Keratinocyte (primary cell): ENCODE data around the gene MXD3. TPM values are rescaled to one million over a fixed set of nuclear protein-coding genes. Genes with fewer than 3 reads are reported as not detected.

Experiments
- DNase-seq: peaks from one replicate; pipeline ENCODE4 v3.0.0-alpha.2; 2011; ENCODE audit warnings: low read depth, missing footprints, low spot score
- FAIRE-seq: peaks from 2 replicates; lab custom pipeline; 2011; peaks lifted over from hg19 to GRCh38; lab: Jason Lieb, UNC
- H2AFZ ChIP-seq: 2 replicates; pipeline ENCODE4 v1.6.0; 2012; ENCODE audit warnings: low read length, control low read depth, inconsistent platforms; ENCODE audit not compliant: control insufficient read depth
- H3K27ac ChIP-seq: 2 replicates; pipeline ENCODE4 v1.5.1; 2011; ENCODE audit warnings: low read length; ENCODE audit not compliant: control insufficient read depth, insufficient read depth
- H3K27me3 ChIP-seq: 3 replicates; pipeline ENCODE4 v1.6.0; 2011; ENCODE audit warnings: low read length; ENCODE audit not compliant: control insufficient read depth, insufficient read depth; ENCODE audit errors: extremely low read depth
- H3K36me3 ChIP-seq, 2 experiments: 2 replicates in 1 of 2; 3 replicates in 1 of 2; pipeline ENCODE4 v1.5.1; 2011; ENCODE audit warnings: low read length in 2 of 2, mild to moderate bottlenecking in 1 of 2; ENCODE audit not compliant: control insufficient read depth in 2 of 2, insufficient read depth in 2 of 2; ENCODE audit errors: extremely low read depth in 1 of 2
- H3K4me1 ChIP-seq: 3 replicates; pipeline ENCODE4 v1.5.1; 2011; ENCODE audit warnings: low read length; ENCODE audit not compliant: control insufficient read depth, insufficient read depth; ENCODE audit errors: extremely low read depth
- H3K4me2 ChIP-seq: 3 replicates; pipeline ENCODE4 v1.6.0; 2011; ENCODE audit warnings: low read depth, low read length; ENCODE audit not compliant: control insufficient read depth, insufficient read depth; ENCODE audit errors: extremely low read depth
- H3K4me3 ChIP-seq, 3 experiments: fragments of 200-600 bp in 1 of 3; sonication (generic) in 1 of 3; 2 replicates in 2 of 3; 3 replicates in 1 of 3; pipeline ENCODE4 v1.5.1; 2011 to 2016; ENCODE audit warnings: low read length in 3 of 3, mild to moderate bottlenecking in 3 of 3, control low read depth in 2 of 3, inconsistent platforms in 1 of 3, low read depth in 1 of 3, mixed read lengths in 1 of 3, mixed run types in 1 of 3, moderate library complexity in 1 of 3; ENCODE audit not compliant: control insufficient read depth in 2 of 3, insufficient read depth in 2 of 3; ENCODE audit errors: extremely low read depth in 1 of 3
- H3K79me2 ChIP-seq: 2 replicates; pipeline ENCODE4 v1.6.0; 2012; ENCODE audit warnings: low read length; ENCODE audit not compliant: control insufficient read depth, insufficient read depth
- H3K9ac ChIP-seq: 3 replicates; pipeline ENCODE4 v1.6.0; 2011; ENCODE audit warnings: low read length; ENCODE audit not compliant: control insufficient read depth, insufficient read depth; ENCODE audit errors: extremely low read depth
- H3K9me1 ChIP-seq: 3 replicates; pipeline ENCODE4 v1.6.0; 2011; ENCODE audit warnings: low read length; ENCODE audit not compliant: control insufficient read depth, insufficient read depth; ENCODE audit errors: extremely low read depth
- H3K9me3 ChIP-seq: 2 replicates; pipeline ENCODE4 v1.5.1; 2012; ENCODE audit warnings: low read depth, low read length; ENCODE audit not compliant: control insufficient read depth
- H4K20me1 ChIP-seq: 3 replicates; pipeline ENCODE4 v1.6.0; 2011; ENCODE audit warnings: low read length; ENCODE audit not compliant: control insufficient read depth, insufficient read depth; ENCODE audit errors: extremely low read depth
- CTCF ChIP-seq, 3 experiments: IDR thresholded peaks in 1 of 3; conservative IDR thresholded peaks in 1 of 3; optimal IDR thresholded peaks in 1 of 3; 2 replicates in 2 of 3; 3 replicates in 1 of 3; pipeline versions ENCODE3 to v1.5.1; 2011; ENCODE audit warnings: low read length in 3 of 3, mild to moderate bottlenecking in 3 of 3, moderate library complexity in 2 of 3, control low read depth in 1 of 3, inconsistent platforms in 1 of 3; ENCODE audit not compliant: insufficient read depth in 2 of 3; ENCODE audit errors: extremely low read depth in 1 of 3
- EZH2 ChIP-seq: IDR thresholded peaks from one replicate; pipeline ENCODE4 v1.6.1; 2012; ENCODE audit warnings: inconsistent platforms, mild to moderate bottlenecking, low read length, moderate library complexity
- dilution Hi-C: fragments of 300-500 bp; cut with MboI; formaldehyde crosslinking; loops from one replicate; pipeline ENCODE4 v1.7.0; 2020; ENCODE audit warnings: low sequenced_read_pairs; ENCODE audit not compliant: extremely low pct_ligation_motif_present
- polyA plus RNA-seq, 5 experiments: library from polyadenylated mRNA; depleted of rRNA in 3 of 5; stranded (reverse) in 3 of 5; stranded (forward) in 1 of 5; unstranded in 1 of 5; fragments of >200 nt; gene quantifications; 1 replicate in 1 of 5; 2 replicates in 3 of 5; 3 replicates in 1 of 5; pipeline versions ENCODE4 v1.2.1 to v1.2.3, GENCODE V29; 2011 to 2012; ENCODE audit warnings: missing spikeins in 2 of 5, low read depth in 1 of 5, low replicate concordance in 1 of 5

MXD3 gene
- polyA plus RNA-seq, 1 donor (not counting 4 experiments of a cell fraction or from before 2014, with no cell fraction given) = 0.97 TPM

GRCh38 chr5:177290816-177291596 lies 20.7 kb downstream of the MXD3 start:
- H3K27ac ChIP-seq = no peak overlapping the region
- no peak for DNase-seq
- no peak overlapping the region for H3K4me3 ChIP-seq
- TF ChIP-seq CTCF (optimal IDR thresholded peaks at IDR 0.05 in 1 of 3, IDR thresholded peaks at IDR 0.05 in 1 of 3, conservative IDR thresholded peaks at IDR 0.05 in 1 of 3; ENCODE audit: extremely low read depth in 1 of 3, insufficient read depth in 2 of 3, low read length in 3 of 3) (no peak), EZH2 (no peak)
- no peak overlapping the region for H3K9ac ChIP-seq
- peaks cover 23 to 33% of the 10 kb centered on the region in 2 experiments for H3K36me3 ChIP-seq
- no peaks in the 10 kb centered on the region for H4K20me1 ChIP-seq
- no peaks in the 10 kb centered on the region for H3K27me3 ChIP-seq
- no peak overlapping the region for H3K4me2 ChIP-seq
- no peaks in the 10 kb centered on the region for H3K79me2 ChIP-seq
- dilution Hi-C loops = no loop called here
- H3K9me1 ChIP-seq = no peaks in the 10 kb centered on the region
- no peaks in the 10 kb centered on the region for H3K4me1 ChIP-seq
- H2AFZ ChIP-seq = no peak overlapping the region
- no peak for FAIRE-seq
- no peaks in the 10 kb centered on the region for H3K9me3 ChIP-seq

GRCh38 chr5:177288191-177288590 lies 23.5 kb downstream of the MXD3 start:
- Histone ChIP-seq H3K9ac (no peak overlapping the region), H3K27ac (no peak overlapping the region), H4K20me1 (no peaks in the 10 kb centered on the region), H3K79me2 (no peaks in the 10 kb centered on the region), H3K9me1 (no peaks in the 10 kb centered on the region), H3K27me3 (no peaks in the 10 kb centered on the region), H3K4me3 (no peak overlapping the region), H3K36me3 (peaks cover 16 to 18% of the 10 kb centered on the region in 2 experiments), H3K4me2 (no peak overlapping the region), H3K4me1 (no peaks in the 10 kb centered on the region), H2AFZ (no peak overlapping the region), H3K9me3 (no peaks in the 10 kb centered on the region)
- no peak for DNase-seq
- no peak for FAIRE-seq
- TF ChIP-seq EZH2 (no peak), CTCF (optimal IDR thresholded peaks at IDR 0.05 in 1 of 3, IDR thresholded peaks at IDR 0.05 in 1 of 3, conservative IDR thresholded peaks at IDR 0.05 in 1 of 3; ENCODE audit: extremely low read depth in 1 of 3, insufficient read depth in 2 of 3, low read length in 3 of 3) (no peak)
- dilution Hi-C loops = no loop called here
